ENCODE measurements around the gene LGALS3BP. TPM values are rescaled to one million over a fixed set of nuclear protein-coding genes. Genes with fewer than 3 reads are reported as not detected.

The LGALS3BP gene
- polyA plus RNA-seq, 1 donor (not counting 4 experiments of a cell fraction or from before 2014, with no cell fraction given), result 53.0 TPM

DNA sequence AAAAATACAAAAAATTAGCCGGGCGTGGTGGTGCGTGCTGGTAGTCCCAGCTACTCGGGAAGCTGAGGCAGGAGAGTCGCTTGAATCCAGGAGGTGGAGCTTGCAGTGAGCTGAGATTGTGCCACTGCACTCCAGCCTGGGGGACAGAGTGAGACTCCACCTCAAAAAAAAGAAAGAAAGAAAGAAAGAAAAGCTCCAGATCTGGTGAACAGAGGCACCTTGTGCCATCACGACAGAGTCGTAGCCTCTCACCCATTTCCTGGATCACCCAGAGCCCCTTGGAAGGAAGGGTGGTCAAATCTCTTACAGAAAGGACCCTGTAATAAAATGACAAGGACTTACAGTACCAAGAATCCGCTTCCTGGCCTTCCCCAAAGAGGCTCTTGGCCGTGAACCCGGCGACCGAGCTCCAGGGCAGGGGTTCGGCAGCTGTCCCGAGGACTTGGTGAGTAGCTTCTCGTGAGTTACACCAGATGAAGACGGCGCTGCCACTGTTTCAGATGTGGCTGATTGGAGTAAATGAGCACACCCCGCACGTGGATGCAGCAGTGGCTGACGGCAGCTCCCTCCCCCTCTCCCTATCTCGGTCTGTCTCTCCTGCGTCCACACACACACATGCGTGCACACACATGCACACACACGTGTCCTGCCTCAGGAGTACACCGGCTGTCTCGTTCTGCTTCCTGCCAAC is 13.5 kb downstream of the LGALS3BP start:
- Histone ChIP-seq H3K27ac (ENCODE audit: control insufficient read depth, insufficient read depth, low read length) (no peak overlapping the region), H3K9me1 (ENCODE audit: control insufficient read depth, extremely low read depth, insufficient read depth, low read length) (no peaks in the 10 kb centered on the region), H3K9ac (ENCODE audit: control insufficient read depth, extremely low read depth, insufficient read depth, low read length) (no peak overlapping the region), H3K36me3 (ENCODE audit: control insufficient read depth in 2 of 2, extremely low read depth in 1 of 2, insufficient read depth in 2 of 2, low read length in 2 of 2) (peaks cover 0 to 5% of the 10 kb centered on the region in 2 experiments), H3K4me2 (ENCODE audit: control insufficient read depth, extremely low read depth, insufficient read depth, low read depth, low read length) (no peak overlapping the region), H2AFZ (ENCODE audit: control insufficient read depth, low read length) (no peak overlapping the region), H3K27me3 (ENCODE audit: control insufficient read depth, extremely low read depth, insufficient read depth, low read length) (no peaks in the 10 kb centered on the region), H3K9me3 (ENCODE audit: control insufficient read depth, low read depth, low read length) (no peaks in the 10 kb centered on the region), H3K4me1 (ENCODE audit: control insufficient read depth, extremely low read depth, insufficient read depth, low read length) (peaks cover 8% of the 10 kb centered on the region), H3K79me2 (ENCODE audit: control insufficient read depth, insufficient read depth, low read length) (no peaks in the 10 kb centered on the region), H4K20me1 (ENCODE audit: control insufficient read depth, extremely low read depth, insufficient read depth, low read length) (peaks cover 2% of the 10 kb centered on the region), H3K4me3 (ENCODE audit: control insufficient read depth in 2 of 3, extremely low read depth in 1 of 3, insufficient read depth in 2 of 3, low read depth in 1 of 3, low read length in 3 of 3) (no peak overlapping the region)
- FAIRE-seq (no peak), DNase-seq (ENCODE audit: low read depth, low spot score) (no peak)
- dilution Hi-C loops (cut with MboI; ENCODE audit: extremely low pct_ligation_motif_present, low sequenced_read_pairs), result no loop called here
- TF ChIP-seq EZH2 (IDR thresholded peaks at IDR 0.05; ENCODE audit: low read length) (no peak), CTCF (optimal IDR thresholded peaks at IDR 0.05 in 1 of 3, IDR thresholded peaks at IDR 0.05 in 1 of 3, conservative IDR thresholded peaks at IDR 0.05 in 1 of 3; ENCODE audit: extremely low read depth in 1 of 3, insufficient read depth in 2 of 3, low read length in 3 of 3) (no peak)

DNA sequence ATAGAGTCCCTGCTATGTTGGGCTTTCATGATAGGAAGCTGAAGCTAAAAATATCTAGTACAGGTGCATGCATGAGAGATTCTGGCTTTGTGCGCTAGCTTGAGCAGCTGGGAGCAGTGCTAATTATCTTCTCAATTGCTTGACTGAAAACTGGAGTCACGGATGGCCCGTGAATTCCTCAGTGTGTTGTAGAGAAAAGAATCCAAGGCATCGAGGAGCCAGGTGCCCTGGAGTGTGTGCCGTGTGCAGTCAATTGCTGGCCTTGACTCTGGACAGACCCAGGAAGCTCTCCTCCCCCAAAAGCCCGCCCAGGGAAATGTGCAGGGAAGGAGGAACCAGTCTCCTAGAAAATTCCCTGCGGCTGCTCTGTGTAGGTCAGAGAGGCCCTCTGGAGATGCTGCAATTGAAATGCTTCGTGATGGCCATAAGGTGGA is 14.2 kb downstream of the LGALS3BP start:
- Histone ChIP-seq H4K20me1 (ENCODE audit: control insufficient read depth, extremely low read depth, insufficient read depth, low read length) (no peaks in the 10 kb centered on the region), H3K27me3 (ENCODE audit: control insufficient read depth, extremely low read depth, insufficient read depth, low read length) (no peaks in the 10 kb centered on the region), H3K4me3 (ENCODE audit: control insufficient read depth in 2 of 3, extremely low read depth in 1 of 3, insufficient read depth in 2 of 3, low read depth in 1 of 3, low read length in 3 of 3) (no peak overlapping the region), H2AFZ (ENCODE audit: control insufficient read depth, low read length) (no peak overlapping the region), H3K9me1 (ENCODE audit: control insufficient read depth, extremely low read depth, insufficient read depth, low read length) (no peaks in the 10 kb centered on the region), H3K9me3 (ENCODE audit: control insufficient read depth, low read depth, low read length) (no peaks in the 10 kb centered on the region), H3K4me2 (ENCODE audit: control insufficient read depth, extremely low read depth, insufficient read depth, low read depth, low read length) (no peak overlapping the region), H3K9ac (ENCODE audit: control insufficient read depth, extremely low read depth, insufficient read depth, low read length) (no peak overlapping the region), H3K4me1 (ENCODE audit: control insufficient read depth, extremely low read depth, insufficient read depth, low read length) (peaks cover 3% of the 10 kb centered on the region), H3K36me3 (ENCODE audit: control insufficient read depth in 2 of 2, extremely low read depth in 1 of 2, insufficient read depth in 2 of 2, low read length in 2 of 2) (peaks cover 0 to 3% of the 10 kb centered on the region in 2 experiments), H3K27ac (ENCODE audit: control insufficient read depth, insufficient read depth, low read length) (no peak overlapping the region), H3K79me2 (ENCODE audit: control insufficient read depth, insufficient read depth, low read length) (no peaks in the 10 kb centered on the region)
- dilution Hi-C loops (cut with MboI; ENCODE audit: extremely low pct_ligation_motif_present, low sequenced_read_pairs), result no loop called here
- DNase-seq (ENCODE audit: low read depth, low spot score) (no peak), FAIRE-seq (no peak)
- no peak for TF ChIP-seq EZH2 (IDR thresholded peaks at IDR 0.05; ENCODE audit: low read length)
- TF ChIP-seq CTCF (optimal IDR thresholded peaks at IDR 0.05 in 1 of 3, IDR thresholded peaks at IDR 0.05 in 1 of 3, conservative IDR thresholded peaks at IDR 0.05 in 1 of 3; ENCODE audit: extremely low read depth in 1 of 3, insufficient read depth in 2 of 3, low read length in 3 of 3), result no peak
